HL-60/S4 (cell line): Measurements from ENCODE around the gene MNX1.

Source experiments
- in situ Hi-C: fragments of 300-500 bp; cut with MboI; formaldehyde crosslinking; loops from 2 replicates; pipeline ENCODE4 v1.14.3; 2022; ENCODE audit warnings: low sequenced_read_pairs

Gene MNX1

DNA sequence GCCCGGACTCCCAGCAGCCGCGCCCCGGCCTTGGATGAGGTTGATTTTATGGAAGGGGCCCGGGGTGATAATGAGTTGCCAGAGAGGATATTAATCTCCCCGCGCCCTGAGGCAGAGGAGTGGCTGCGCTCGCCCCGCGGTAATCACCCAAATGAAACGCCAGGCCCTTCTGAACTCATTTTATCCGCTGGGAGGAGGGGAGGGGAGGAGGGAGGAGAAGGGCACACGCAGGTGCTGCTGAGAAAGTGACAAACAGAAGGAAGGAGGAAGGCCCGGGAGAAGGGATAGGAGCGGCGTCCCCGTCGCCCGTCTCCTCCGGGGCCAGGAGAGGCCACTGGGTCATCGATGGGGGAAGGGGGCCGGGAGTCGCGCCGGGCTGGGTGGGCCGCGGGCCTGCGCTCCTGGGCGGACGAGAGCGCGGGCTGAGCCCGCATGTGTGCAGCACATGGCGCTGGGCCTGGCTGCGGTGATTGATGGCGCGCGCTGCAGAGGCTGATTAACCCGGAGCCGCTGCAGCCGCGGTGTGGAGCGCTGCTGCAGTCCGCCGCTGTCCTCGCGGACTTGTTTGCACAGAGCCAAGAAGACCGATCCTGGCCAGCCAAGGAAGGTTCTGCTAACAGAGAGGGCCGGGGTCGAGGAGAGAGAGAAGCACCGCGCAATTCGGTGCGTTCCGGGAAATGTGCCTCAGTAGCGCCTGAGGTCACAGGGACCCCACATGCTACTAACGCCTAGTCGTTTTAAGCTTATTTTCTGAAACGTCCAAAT, 6.5 kb downstream of the MNX1 start:
- in situ Hi-C loops: no loop called here

GRCh38 chr7:157003445-157003755, 7.1 kb downstream of the MNX1 start:
- in situ Hi-C loops: no loop called here

GRCh38 chr7:157002819-157003421, 7.5 kb downstream of the MNX1 start:
- in situ Hi-C loops: no loop called here

- in situ Hi-C loops: no loop called here
These were observed 8.3 kb downstream of the MNX1 start for GRCh38 chr7:157001920-157002818.

- in situ Hi-C loops: no loop called here
These were observed 9.5 kb downstream of the MNX1 start for GRCh38 chr7:157000741-157001653.

GRCh38 chr7:156999958-157000726, 10.3 kb downstream of the MNX1 start:
- in situ Hi-C loops: no loop called here

DNA sequence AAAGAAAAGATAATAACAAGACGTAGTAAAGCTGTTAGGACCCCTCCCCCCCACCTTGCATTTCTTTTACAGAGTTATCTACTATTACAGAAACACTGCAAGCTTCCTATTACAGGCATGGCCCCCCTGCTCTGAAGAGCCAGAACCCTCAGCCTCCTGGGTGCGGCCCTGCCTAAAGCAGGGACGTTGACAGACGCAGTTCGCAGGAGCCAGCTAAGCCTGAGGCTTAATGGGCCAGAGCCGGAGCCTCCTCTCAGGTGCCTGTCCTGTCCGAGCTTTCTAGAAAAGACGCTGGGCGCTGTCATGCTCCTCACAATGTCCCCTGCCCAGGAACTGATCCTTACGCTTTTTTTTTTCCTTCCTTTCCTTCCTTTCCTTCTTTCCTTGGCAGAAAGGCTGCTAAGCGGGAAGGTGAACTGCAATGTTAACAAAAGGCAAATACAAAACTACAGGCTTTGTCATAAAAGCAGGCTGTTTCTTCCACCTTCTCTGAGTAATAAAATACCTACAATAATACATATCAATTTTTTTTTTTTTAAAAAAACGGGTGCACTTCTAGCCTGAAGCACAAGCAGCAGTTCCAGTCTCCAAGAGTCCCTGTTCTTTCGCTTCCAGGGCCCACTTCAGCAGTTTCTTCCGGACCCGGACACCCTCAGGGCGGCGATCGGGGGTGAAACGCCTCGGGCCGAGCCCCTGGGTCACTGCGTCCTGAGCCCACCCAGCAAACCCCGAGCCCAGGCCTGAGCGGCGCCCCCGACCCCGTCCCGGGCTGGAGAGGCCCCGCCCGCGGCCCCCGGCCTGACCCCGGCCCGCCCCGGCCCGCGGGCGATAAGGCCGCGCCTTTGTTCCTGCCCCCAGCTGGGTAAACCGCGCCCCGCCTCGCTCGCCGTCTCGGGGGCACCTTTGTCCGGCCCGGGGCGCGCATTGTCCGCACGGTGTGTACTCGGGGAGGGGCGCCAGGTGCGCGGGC, 11.2 kb downstream of the MNX1 start:
- in situ Hi-C loops: no loop called here

GRCh38 chr7:156994417-156994816, 16.0 kb downstream of the MNX1 start:
- in situ Hi-C loops: no loop called here

- in situ Hi-C loops: no loop called here
These were observed 16.6 kb downstream of the MNX1 start for GRCh38 chr7:156993925-156994235.

- in situ Hi-C loops: no loop called here
These were observed 17.2 kb downstream of the MNX1 start for GRCh38 chr7:156993021-156993924.

DNA sequence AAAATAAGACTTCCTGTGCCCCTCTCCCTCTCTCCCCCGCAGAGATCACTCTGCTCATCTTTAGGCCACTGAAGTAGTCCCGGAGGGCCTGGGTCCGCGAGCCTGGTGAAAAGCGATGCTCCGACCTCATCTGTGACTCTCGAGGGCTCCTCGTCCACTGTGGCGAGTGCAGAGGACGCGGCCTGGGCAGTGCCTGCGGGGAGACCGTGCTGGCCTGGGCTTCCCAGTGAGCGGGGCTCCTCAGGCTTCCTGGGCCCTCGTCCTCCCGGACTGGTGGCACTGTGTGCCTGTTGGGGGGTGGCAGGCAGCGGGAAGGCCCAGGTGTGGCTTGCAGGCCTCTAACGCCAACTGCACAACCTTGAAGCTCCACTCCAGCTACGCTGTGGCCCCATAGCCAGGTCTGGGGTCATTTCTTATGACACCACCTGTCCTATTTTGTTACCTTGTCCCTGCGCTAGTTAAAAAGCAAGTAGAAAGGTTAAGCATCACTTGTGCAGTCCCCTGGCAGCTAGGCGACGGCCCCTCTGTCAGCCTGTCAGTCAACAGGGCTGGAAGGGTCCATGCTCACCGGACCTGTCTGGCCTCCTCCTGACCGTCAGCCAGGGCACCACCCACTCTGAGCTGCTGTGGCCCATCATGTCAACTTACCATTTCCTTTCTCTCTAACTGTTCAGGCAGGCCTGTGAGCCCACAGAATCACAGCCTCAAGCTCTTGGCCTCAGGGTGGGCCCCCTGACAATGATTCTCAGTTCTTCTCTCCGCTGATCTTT, 20.5 kb downstream of the MNX1 start:
- in situ Hi-C loops: no loop called here

GRCh38 chr7:156988343-156989185, 21.9 kb downstream of the MNX1 start:
- in situ Hi-C loops: no loop called here

GRCh38 chr7:156986378-156986777, 24.1 kb downstream of the MNX1 start:
- in situ Hi-C loops: no loop called here

DNA sequence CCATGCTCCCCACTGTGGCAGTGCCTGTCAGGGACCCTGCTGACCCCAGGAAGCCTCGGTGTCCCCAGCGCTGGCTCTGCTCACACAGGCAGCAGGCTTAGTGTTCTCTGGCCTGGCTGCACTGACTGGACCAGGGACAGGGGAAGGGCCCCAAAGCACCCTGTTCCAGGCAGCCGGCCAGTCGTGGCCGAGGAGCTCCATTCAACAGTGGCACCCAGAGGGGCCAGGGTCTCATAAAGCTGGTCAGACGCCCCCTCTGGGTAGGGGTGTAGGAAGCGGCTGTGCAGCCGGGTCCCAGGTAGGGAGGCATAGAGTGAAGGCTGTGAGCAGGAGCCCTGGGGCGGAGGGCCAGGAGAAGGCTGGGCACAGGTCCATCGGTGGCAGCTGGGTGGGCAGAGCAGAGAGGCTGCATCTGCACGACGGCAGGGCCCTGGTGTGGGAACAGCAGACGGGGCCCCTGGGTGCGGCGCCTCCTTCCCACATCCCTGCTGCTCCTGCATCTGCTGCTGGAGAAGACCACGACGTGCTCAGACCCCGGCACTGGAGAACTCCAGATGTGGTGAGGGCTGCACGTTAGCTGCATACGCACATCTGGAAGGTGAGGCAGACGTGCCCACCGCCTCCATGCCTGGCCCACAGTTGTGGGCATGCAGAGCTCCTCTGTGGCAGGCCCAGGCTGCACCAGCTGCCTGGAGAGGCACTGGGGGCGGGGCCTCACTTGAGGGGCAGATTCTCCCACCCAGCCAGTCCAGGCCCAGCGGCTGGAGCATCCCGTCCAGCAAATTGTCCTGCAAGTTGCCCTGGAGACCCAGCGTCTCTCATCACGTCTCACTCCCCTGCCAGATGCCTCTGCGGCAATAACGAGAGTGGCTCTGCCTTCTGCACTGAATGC, 25.1 kb downstream of the MNX1 start:
- in situ Hi-C loops: no loop called here

- in situ Hi-C loops: no loop called here
These were observed 26.1 kb downstream of the MNX1 start for GRCh38 chr7:156984174-156984891.
